ENCODE results near the gene ARMH4.

- TF ChIP-seq SIN3A (IDR thresholded peaks at IDR 0.05; ENCODE audit: borderline replicate concordance, insufficient read depth, low read length) (no peak), POLR2AphosphoS5 (IDR thresholded peaks at IDR 0.05; ENCODE audit: low read depth, low read length) (no peak), TAF1 (IDR thresholded peaks at IDR 0.05; ENCODE audit: borderline replicate concordance, insufficient read depth, low read length) (no peak)
Observed at GRCh38 chr14:58002618-58003017, 149.4 kb downstream of the ARMH4 start.
